ENCODE measurements around the gene PEX10. TPM values are rescaled to one million over a fixed set of nuclear protein-coding genes. Genes with fewer than 3 reads are reported as not detected.

The PEX10 gene
- total and polyA plus RNA-seq, 4 donors = 6.2 to 16.4 (median 11.8) TPM

DNA sequence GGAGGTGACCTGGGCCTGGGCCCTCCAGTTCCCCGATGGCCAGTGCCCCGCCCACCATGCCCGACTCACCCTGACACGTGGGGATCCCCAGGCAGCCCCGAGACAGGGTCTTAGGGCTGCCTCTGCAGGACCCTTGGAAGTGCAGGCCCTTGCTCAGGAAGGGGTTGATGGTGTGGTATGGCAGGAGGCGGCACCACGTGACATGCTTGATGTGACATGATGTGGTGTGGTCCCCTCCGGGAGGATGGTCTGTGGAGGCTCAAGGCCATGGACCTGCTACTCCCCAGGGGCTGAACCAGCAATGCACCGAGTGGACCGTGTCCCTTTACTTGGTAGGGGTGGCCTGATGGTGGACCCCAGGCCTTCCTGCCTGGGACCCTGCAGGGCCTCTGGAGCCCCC, 41.9 kb upstream of the PEX10 start:
- Histone ChIP-seq H3K36me3 (ENCODE audit: control insufficient read depth in 4 of 4, insufficient read depth in 3 of 4, low read depth in 1 of 4, low read length in 3 of 4) (peaks cover 0 to 3% (median 0%) of the 10 kb centered on the region in 4 donors), H3K9me3 (ENCODE audit: control insufficient read depth in 4 of 4, low read length in 3 of 4) (no peaks in the 10 kb centered on the region), H3K4me3 (ENCODE audit: low read depth in 1 of 3, low read length in 3 of 3) (no peak overlapping the region), H3K4me1 (ENCODE audit: control insufficient read depth in 4 of 4, insufficient read depth in 4 of 4, low read length in 3 of 4) (no peaks in the 10 kb centered on the region), H3K27me3 (ENCODE audit: control insufficient read depth in 4 of 4, insufficient read depth in 4 of 4, low read length in 3 of 4) (peaks cover 0 to 3% (median 0%) of the 10 kb centered on the region in 4 donors), H3K27ac (ENCODE audit: low read depth in 1 of 2, low read length in 2 of 2) (no peak overlapping the region), H3K9ac (ENCODE audit: low read depth in 1 of 2, low read length in 2 of 2) (no peak overlapping the region)
- DNase-seq (ENCODE audit: low spot score) = no peak
- WGBS = 79% methylated on average over 10 of the region's 10 CpGs
- TF ChIP-seq JUND (IDR thresholded peaks at IDR 0.05) = no peak
- no peak for TF ChIP-seq GABPA (IDR thresholded peaks at IDR 0.05 in 1 of 2, conservative IDR thresholded peaks at IDR 0.05 in 1 of 2)
- TF ChIP-seq, protein P1, sequence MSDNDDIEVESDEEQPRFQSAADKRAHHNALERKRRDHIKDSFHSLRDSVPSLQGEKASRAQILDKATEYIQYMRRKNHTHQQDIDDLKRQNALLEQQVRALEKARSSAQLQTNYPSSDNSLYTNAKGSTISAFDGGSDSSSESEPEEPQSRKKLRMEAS (IDR thresholded peaks at IDR 0.05) = no peak
- no peak for TF ChIP-seq YY1 (IDR thresholded peaks at IDR 0.05)
- TF ChIP-seq, protein P2, sequence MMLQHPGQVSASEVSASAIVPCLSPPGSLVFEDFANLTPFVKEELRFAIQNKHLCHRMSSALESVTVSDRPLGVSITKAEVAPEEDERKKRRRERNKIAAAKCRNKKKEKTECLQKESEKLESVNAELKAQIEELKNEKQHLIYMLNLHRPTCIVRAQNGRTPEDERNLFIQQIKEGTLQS (IDR thresholded peaks at IDR 0.05) = no peak
- no peak for TF ChIP-seq TAF1 (conservative IDR thresholded peaks at IDR 0.05)
- no peak for TF ChIP-seq SP1 (IDR thresholded peaks at IDR 0.05)
- TF ChIP-seq FOXA2 (IDR thresholded peaks at IDR 0.05) = no peak
- TF ChIP-seq, protein P3, sequence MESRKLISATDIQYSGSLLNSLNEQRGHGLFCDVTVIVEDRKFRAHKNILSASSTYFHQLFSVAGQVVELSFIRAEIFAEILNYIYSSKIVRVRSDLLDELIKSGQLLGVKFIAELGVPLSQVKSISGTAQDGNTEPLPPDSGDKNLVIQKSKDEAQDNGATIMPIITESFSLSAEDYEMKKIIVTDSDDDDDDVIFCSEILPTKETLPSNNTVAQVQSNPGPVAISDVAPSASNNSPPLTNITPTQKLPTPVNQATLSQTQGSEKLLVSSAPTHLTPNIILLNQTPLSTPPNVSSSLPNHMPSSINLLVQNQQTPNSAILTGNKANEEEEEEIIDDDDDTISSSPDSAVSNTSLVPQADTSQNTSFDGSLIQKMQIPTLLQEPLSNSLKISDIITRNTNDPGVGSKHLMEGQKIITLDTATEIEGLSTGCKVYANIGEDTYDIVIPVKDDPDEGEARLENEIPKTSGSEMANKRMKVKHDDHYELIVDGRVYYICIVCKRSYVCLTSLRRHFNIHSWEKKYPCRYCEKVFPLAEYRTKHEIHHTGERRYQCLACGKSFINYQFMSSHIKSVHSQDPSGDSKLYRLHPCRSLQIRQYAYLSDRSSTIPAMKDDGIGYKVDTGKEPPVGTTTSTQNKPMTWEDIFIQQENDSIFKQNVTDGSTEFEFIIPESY (IDR thresholded peaks at IDR 0.05) = no peak
- TF ChIP-seq RAD21 (IDR thresholded peaks at IDR 0.05) = no peak
- TF ChIP-seq FOXA1 (IDR thresholded peaks at IDR 0.05) = no peak
- TF ChIP-seq RXRA (IDR thresholded peaks at IDR 0.05) = no peak
- TF ChIP-seq HNF4G (IDR thresholded peaks at IDR 0.05) = no peak
- TF ChIP-seq, protein P4, sequence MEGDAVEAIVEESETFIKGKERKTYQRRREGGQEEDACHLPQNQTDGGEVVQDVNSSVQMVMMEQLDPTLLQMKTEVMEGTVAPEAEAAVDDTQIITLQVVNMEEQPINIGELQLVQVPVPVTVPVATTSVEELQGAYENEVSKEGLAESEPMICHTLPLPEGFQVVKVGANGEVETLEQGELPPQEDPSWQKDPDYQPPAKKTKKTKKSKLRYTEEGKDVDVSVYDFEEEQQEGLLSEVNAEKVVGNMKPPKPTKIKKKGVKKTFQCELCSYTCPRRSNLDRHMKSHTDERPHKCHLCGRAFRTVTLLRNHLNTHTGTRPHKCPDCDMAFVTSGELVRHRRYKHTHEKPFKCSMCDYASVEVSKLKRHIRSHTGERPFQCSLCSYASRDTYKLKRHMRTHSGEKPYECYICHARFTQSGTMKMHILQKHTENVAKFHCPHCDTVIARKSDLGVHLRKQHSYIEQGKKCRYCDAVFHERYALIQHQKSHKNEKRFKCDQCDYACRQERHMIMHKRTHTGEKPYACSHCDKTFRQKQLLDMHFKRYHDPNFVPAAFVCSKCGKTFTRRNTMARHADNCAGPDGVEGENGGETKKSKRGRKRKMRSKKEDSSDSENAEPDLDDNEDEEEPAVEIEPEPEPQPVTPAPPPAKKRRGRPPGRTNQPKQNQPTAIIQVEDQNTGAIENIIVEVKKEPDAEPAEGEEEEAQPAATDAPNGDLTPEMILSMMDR (IDR thresholded peaks at IDR 0.05; ENCODE audit: low read depth, low read length, missing input control) = no peak
- TF ChIP-seq NR2F2 (IDR thresholded peaks at IDR 0.05) = no peak
- no peak for TF ChIP-seq EGR1 (IDR thresholded peaks at IDR 0.05; ENCODE audit: low read depth in 2 of 2)
- TF ChIP-seq, protein P5, sequence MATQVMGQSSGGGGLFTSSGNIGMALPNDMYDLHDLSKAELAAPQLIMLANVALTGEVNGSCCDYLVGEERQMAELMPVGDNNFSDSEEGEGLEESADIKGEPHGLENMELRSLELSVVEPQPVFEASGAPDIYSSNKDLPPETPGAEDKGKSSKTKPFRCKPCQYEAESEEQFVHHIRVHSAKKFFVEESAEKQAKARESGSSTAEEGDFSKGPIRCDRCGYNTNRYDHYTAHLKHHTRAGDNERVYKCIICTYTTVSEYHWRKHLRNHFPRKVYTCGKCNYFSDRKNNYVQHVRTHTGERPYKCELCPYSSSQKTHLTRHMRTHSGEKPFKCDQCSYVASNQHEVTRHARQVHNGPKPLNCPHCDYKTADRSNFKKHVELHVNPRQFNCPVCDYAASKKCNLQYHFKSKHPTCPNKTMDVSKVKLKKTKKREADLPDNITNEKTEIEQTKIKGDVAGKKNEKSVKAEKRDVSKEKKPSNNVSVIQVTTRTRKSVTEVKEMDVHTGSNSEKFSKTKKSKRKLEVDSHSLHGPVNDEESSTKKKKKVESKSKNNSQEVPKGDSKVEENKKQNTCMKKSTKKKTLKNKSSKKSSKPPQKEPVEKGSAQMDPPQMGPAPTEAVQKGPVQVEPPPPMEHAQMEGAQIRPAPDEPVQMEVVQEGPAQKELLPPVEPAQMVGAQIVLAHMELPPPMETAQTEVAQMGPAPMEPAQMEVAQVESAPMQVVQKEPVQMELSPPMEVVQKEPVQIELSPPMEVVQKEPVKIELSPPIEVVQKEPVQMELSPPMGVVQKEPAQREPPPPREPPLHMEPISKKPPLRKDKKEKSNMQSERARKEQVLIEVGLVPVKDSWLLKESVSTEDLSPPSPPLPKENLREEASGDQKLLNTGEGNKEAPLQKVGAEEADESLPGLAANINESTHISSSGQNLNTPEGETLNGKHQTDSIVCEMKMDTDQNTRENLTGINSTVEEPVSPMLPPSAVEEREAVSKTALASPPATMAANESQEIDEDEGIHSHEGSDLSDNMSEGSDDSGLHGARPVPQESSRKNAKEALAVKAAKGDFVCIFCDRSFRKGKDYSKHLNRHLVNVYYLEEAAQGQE (IDR thresholded peaks at IDR 0.05) = no peak

DNA sequence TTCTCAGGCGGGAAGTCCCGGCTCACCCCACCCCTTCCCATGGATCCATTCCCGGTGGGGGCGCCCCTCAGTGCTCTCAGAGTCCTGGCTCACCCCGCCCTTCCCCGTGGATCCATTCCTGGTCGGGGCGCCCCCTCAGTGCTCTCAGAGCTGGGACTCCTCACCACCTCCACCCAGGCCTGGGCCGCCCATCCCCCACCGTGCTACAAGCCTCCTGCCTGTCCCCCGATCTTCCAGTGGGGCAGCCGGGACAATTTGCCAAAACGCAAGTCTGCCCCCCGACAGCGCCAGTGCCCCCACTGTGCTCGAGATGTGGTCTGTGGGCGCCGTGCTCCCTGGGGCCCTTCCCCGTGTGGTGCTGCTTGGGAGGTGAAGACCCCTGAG, 40.6 kb upstream of the PEX10 start:
- DNase-seq (ENCODE audit: low spot score) = no peak
- no peak overlapping the region for H3K27ac ChIP-seq (ENCODE audit: low read depth in 1 of 2, low read length in 2 of 2)
- no peaks in the 10 kb centered on the region for H3K9me3 ChIP-seq (ENCODE audit: control insufficient read depth in 4 of 4, low read length in 3 of 4)
- no peak overlapping the region for H3K9ac ChIP-seq (ENCODE audit: low read depth in 1 of 2, low read length in 2 of 2)
- no peak overlapping the region for H3K4me3 ChIP-seq (ENCODE audit: low read depth in 1 of 3, low read length in 3 of 3)
- H3K27me3 ChIP-seq (ENCODE audit: control insufficient read depth in 4 of 4, insufficient read depth in 4 of 4, low read length in 3 of 4) = peaks cover 0 to 3% (median 0%) of the 10 kb centered on the region in 4 donors
- WGBS = 83% methylated on average over 19 of the region's 19 CpGs
- H3K36me3 ChIP-seq (ENCODE audit: control insufficient read depth in 4 of 4, insufficient read depth in 3 of 4, low read depth in 1 of 4, low read length in 3 of 4) = no peaks in the 10 kb centered on the region
- H3K4me1 ChIP-seq (ENCODE audit: control insufficient read depth in 4 of 4, insufficient read depth in 4 of 4, low read length in 3 of 4) = no peaks in the 10 kb centered on the region
- TF ChIP-seq FOXA1 (IDR thresholded peaks at IDR 0.05) (no peak), HNF4A (conservative IDR thresholded peaks at IDR 0.05) (no peak), NR2F2 (IDR thresholded peaks at IDR 0.05) (no peak), SP1 (IDR thresholded peaks at IDR 0.05) (no peak), JUND (IDR thresholded peaks at IDR 0.05) (no peak), TAF1 (conservative IDR thresholded peaks at IDR 0.05) (no peak), RAD21 (IDR thresholded peaks at IDR 0.05) (no peak)
- TF ChIP-seq, protein P2 (IDR thresholded peaks at IDR 0.05) = no peak
- TF ChIP-seq, protein P5 (IDR thresholded peaks at IDR 0.05) = no peak
- TF ChIP-seq, protein P4 (IDR thresholded peaks at IDR 0.05; ENCODE audit: low read depth, low read length, missing input control) = no peak
